ENCODE data around the gene F11R. TPM values are rescaled to one million over a fixed set of nuclear protein-coding genes. Genes with fewer than 3 reads are reported as not detected.

The F11R gene
- total and polyA plus RNA-seq, 2 of the 13 experiments (the other 11 are each of a cell fraction or from before 2014, with no cell fraction given), result 95.8 to 105 TPM

DNA sequence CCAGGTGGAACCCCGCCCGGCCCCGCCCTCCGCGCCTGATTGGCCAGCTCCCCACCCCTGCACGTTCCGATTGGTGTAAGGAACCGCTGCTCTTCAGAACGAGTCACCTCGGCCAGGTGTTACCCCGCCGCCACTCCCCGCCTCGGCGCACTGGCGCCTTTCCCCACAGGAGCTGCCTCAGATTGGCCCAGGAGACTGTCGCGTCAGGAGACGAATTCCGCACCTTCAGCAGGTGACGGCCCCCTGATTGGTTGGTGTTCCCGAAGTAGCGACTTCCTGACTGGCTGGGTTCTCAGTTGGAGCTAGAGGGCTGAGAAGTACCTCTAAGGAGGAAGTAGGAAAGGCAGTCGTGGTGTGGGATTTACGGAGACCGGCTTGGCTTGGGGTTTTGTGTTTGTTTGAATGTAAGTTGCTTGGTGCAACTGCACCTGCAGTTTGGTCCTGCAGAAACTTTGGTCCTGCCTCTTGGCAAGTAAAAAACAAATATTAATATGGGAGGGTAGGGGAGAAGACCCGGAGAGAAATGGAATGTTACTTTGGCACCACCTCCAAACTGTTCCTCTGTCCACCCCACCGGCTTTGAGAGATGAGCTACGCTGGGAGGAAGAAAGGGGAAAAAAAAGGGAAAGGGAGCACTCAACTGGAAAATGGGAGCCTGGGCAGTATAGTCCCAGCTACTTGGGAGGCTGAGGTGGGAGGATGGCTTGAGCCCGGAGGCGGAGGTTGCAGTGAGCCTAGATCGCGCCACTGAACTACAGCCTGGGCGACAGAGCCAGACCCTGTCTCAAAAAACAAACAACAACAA lies 415 bp upstream of the F11R start (continued):
- no peak for TF ChIP-seq ZNF224 (CRISPR knock-in tag; IDR thresholded peaks at IDR 0.05)
- TF ChIP-seq, protein P1, sequence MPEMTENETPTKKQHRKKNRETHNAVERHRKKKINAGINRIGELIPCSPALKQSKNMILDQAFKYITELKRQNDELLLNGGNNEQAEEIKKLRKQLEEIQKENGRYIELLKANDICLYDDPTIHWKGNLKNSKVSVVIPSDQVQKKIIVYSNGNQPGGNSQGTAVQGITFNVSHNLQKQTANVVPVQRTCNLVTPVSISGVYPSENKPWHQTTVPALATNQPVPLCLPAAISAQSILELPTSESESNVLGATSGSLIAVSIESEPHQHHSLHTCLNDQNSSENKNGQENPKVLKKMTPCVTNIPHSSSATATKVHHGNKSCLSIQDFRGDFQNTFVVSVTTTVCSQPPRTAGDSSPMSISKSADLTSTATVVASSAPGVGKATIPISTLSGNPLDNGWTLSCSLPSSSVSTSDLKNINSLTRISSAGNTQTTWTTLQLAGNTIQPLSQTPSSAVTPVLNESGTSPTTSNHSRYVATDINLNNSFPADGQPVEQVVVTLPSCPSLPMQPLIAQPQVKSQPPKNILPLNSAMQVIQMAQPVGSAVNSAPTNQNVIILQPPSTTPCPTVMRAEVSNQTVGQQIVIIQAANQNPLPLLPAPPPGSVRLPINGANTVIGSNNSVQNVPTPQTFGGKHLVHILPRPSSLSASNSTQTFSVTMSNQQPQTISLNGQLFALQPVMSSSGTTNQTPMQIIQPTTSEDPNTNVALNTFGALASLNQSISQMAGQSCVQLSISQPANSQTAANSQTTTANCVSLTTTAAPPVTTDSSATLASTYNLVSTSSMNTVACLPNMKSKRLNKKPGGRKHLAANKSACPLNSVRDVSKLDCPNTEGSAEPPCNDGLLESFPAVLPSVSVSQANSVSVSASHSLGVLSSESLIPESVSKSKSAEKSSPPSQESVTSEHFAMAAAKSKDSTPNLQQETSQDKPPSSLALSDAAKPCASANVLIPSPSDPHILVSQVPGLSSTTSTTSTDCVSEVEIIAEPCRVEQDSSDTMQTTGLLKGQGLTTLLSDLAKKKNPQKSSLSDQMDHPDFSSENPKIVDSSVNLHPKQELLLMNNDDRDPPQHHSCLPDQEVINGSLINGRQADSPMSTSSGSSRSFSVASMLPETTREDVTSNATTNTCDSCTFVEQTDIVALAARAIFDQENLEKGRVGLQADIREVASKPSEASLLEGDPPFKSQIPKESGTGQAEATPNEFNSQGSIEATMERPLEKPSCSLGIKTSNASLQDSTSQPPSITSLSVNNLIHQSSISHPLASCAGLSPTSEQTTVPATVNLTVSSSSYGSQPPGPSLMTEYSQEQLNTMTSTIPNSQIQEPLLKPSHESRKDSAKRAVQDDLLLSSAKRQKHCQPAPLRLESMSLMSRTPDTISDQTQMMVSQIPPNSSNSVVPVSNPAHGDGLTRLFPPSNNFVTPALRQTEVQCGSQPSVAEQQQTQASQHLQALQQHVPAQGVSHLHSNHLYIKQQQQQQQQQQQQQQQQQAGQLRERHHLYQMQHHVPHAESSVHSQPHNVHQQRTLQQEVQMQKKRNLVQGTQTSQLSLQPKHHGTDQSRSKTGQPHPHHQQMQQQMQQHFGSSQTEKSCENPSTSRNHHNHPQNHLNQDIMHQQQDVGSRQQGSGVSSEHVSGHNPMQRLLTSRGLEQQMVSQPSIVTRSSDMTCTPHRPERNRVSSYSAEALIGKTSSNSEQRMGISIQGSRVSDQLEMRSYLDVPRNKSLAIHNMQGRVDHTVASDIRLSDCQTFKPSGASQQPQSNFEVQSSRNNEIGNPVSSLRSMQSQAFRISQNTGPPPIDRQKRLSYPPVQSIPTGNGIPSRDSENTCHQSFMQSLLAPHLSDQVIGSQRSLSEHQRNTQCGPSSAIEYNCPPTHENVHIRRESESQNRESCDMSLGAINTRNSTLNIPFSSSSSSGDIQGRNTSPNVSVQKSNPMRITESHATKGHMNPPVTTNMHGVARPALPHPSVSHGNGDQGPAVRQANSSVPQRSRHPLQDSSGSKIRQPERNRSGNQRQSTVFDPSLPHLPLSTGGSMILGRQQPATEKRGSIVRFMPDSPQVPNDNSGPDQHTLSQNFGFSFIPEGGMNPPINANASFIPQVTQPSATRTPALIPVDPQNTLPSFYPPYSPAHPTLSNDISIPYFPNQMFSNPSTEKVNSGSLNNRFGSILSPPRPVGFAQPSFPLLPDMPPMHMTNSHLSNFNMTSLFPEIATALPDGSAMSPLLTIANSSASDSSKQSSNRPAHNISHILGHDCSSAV (CRISPR knock-in tag; IDR thresholded peaks at IDR 0.05; ENCODE audit: borderline replicate concordance), result no peak
- TF ChIP-seq, protein P2, sequence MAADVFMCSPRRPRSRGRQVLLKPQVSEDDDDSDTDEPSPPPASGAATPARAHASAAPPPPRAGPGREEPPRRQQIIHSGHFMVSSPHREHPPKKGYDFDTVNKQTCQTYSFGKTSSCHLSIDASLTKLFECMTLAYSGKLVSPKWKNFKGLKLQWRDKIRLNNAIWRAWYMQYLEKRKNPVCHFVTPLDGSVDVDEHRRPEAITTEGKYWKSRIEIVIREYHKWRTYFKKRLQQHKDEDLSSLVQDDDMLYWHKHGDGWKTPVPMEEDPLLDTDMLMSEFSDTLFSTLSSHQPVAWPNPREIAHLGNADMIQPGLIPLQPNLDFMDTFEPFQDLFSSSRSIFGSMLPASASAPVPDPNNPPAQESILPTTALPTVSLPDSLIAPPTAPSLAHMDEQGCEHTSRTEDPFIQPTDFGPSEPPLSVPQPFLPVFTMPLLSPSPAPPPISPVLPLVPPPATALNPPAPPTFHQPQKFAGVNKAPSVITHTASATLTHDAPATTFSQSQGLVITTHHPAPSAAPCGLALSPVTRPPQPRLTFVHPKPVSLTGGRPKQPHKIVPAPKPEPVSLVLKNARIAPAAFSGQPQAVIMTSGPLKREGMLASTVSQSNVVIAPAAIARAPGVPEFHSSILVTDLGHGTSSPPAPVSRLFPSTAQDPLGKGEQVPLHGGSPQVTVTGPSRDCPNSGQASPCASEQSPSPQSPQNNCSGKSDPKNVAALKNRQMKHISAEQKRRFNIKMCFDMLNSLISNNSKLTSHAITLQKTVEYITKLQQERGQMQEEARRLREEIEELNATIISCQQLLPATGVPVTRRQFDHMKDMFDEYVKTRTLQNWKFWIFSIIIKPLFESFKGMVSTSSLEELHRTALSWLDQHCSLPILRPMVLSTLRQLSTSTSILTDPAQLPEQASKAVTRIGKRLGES (CRISPR knock-in tag; IDR thresholded peaks at IDR 0.05; ENCODE audit: borderline replicate concordance), result peak; percentile 52; the same call in 1 of the 2 replicates
- no peak for TF ChIP-seq ATRX (CRISPR knock-in tag; IDR thresholded peaks at IDR 0.05; ENCODE audit: borderline replicate concordance)
- 0 out of 2 replicates have a peak, but pooled peaks have one; percentile 50 for TF ChIP-seq ZFP82 (CRISPR knock-in tag; IDR thresholded peaks at IDR 0.05; ENCODE audit: borderline replicate concordance)
- TF ChIP-seq KAT8 (CRISPR knock-in tag; IDR thresholded peaks at IDR 0.05), result peak; percentile 73
- TF ChIP-seq, protein P3, sequence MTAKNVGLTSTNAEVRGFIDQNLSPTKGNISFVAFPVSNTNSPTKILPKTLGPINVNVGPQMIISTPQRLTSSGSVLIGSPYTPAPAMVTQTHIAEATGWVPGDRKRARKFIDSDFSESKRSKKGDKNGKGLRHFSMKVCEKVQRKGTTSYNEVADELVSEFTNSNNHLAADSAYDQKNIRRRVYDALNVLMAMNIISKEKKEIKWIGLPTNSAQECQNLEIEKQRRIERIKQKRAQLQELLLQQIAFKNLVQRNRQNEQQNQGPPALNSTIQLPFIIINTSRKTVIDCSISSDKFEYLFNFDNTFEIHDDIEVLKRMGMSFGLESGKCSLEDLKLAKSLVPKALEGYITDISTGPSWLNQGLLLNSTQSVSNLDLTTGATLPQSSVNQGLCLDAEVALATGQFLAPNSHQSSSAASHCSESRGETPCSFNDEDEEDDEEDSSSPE (CRISPR knock-in tag; IDR thresholded peaks at IDR 0.05), result peak; percentile 82
- TF ChIP-seq, protein P4, sequence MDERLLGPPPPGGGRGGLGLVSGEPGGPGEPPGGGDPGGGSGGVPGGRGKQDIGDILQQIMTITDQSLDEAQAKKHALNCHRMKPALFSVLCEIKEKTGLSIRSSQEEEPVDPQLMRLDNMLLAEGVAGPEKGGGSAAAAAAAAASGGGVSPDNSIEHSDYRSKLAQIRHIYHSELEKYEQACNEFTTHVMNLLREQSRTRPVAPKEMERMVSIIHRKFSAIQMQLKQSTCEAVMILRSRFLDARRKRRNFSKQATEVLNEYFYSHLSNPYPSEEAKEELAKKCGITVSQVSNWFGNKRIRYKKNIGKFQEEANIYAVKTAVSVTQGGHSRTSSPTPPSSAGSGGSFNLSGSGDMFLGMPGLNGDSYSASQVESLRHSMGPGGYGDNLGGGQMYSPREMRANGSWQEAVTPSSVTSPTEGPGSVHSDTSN (CRISPR knock-in tag; IDR thresholded peaks at IDR 0.05), result peak; percentile 78
- no peak for TF ChIP-seq IKZF4 (CRISPR knock-in tag; IDR thresholded peaks at IDR 0.05; ENCODE audit: borderline replicate concordance, low read depth, not compliant biosample characterization)
- 0 out of 2 replicates have a peak, but pooled peaks have one; percentile 66 for TF ChIP-seq XBP1 (CRISPR knock-in tag; IDR thresholded peaks at IDR 0.05)
- TF ChIP-seq, protein P5, sequence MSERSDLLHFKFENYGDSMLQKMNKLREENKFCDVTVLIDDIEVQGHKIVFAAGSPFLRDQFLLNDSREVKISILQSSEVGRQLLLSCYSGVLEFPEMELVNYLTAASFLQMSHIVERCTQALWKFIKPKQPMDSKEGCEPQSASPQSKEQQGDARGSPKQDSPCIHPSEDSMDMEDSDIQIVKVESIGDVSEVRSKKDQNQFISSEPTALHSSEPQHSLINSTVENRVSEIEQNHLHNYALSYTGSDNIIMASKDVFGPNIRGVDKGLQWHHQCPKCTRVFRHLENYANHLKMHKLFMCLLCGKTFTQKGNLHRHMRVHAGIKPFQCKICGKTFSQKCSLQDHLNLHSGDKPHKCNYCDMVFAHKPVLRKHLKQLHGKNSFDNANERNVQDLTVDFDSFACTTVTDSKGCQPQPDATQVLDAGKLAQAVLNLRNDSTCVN (CRISPR knock-in tag; IDR thresholded peaks at IDR 0.05; ENCODE audit: borderline replicate concordance), result no peak
- TF ChIP-seq SALL2 (CRISPR knock-in tag; IDR thresholded peaks at IDR 0.05), result 0 out of 2 replicates have a peak, but pooled peaks have one; percentile 41

Data from HepG2 (cell line).